Iris pigment epithelial cell (primary cell): ENCODE measurements around the gene PRR16.
A peak's percentile ranks its signal among the peaks of the same experiment; 100 is the strongest.

Source experiments
- DNase-seq: peaks from one replicate; pipeline ENCODE4 v3.0.0-alpha.2; 2011; ENCODE audit warnings: low read depth

Gene PRR16

DNA sequence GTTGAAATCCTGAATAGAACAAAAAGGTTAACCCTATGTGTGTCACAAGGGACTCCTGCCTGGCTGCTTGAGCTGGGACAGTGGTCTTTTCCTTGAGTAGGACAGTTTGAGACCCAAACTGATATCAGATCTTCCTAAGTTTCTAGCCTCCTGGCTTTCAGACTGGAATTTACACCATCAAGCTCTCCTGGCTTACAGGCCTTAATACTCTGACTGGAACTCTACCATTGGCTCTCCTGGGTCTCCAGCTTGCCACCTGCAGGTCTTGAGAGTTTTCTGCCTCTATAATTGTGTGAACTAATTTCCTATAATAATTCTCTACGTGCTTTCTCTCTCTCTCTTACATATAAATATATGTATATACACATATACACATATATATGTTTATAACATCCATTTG lies 112.5 kb downstream of the PRR16 start:
- no peak for DNase-seq

GRCh38 chr5:120582635-120583034 lies 118.5 kb downstream of the PRR16 start:
- DNase-seq = no peak

GRCh38 chr5:120586646-120587045 lies 122.5 kb downstream of the PRR16 start:
- no peak for DNase-seq

- no peak for DNase-seq
Measured at GRCh38 chr5:120591911-120592310, 127.8 kb downstream of the PRR16 start.

- peak; percentile 97 for DNase-seq
Measured at GRCh38 chr5:120599576-120599975, 135.5 kb downstream of the PRR16 start.

DNA sequence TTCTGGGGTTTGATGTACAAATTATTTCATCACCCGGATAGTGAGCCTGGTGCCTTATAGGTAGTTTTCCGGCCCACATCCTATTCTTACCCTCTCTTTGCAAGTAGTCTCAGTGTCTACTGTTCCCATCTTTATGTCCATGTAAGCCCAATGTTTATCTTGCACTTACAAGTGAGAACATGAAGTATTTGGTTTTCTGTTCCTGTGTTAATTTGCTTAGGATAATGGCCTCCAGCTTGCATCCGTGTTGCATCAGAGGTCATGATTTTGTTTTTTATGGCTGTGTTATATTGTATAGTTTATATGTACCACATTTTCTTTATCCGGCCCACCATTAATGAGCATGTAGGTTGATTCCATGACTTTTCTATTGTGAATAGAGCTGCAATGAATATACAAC lies 136.5 kb downstream of the PRR16 start:
- DNase-seq = no peak

DNA sequence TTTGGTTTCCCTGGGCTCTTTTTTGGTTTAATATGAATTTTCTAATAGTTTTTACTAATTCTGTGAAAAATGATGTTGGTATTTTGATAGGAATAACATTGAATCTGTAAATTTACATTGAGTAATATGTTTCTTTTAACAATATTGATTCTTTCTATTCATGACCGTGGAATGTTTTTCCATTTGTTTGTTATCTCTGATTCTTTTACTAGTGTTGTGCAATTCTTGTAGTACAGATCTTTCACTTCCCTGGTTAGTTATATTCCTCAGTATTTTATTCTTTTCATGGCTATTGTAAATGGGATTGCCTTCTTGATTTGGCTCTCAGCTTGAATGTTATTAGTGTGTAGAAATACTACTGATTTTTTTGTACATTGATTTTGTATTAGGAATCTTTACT lies 137.9 kb downstream of the PRR16 start:
- no peak for DNase-seq

DNA sequence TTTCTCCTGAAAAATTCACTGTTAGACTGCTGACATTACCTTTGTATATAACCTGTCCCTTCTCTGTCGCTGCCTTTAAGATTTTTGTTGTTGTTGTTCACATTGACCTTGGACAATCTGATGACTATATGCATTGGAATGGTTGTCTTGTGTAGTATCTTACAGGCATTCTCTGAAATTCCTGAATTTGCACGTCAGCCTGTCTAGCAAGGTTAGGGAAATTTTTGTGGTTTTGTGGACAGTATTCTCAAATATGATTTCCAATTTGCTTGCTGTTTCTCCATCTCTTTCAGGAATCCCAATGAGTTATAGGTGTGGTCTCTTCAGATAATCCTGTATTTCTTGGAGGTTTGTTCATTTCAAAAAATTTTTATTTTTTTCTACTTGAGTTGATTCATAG lies 140.8 kb downstream of the PRR16 start:
- peak; percentile 98 for DNase-seq

GRCh38 chr5:120605325-120606079 lies 141.4 kb downstream of the PRR16 start:
- DNase-seq = peak; percentile 39

- peak; percentile 57 for DNase-seq
Measured at GRCh38 chr5:120609570-120609969, 145.5 kb downstream of the PRR16 start.

DNA sequence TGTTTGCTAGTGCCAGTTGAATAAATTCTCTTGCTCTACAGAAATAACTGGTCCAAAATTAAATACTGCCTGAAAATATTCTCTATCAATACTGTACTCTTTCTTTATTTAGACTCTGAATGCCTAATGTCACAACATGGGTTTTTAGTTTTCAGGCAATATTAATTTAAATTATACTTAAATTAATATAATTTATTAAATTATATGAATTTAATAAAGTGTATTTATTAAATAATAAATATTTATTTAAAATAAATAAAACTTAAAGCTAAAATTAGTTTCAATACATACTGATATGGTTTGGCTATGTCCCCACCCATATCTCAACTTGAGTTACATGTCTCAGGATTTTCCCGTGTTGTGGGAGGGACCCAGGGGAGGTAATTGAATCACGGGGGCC lies 146.0 kb downstream of the PRR16 start:
- no peak for DNase-seq

DNA sequence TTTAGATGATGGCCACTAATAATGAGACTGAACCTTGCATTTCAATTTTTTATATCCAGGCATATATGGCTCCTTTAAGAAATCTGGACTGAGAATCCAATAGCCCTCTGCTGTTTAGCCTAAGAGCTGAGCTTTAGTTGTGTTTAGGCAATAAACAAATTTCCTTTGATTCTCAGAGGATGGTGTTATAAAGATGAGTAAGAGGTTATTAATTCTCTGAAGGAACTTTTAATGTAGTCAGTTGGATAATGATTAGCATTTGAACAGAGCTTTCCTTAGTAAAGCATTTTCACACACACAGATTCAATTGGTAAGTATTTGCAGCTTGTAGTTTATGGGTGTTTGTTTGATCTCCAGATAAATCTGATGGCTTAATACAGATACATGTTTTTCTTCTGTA lies 149.6 kb downstream of the PRR16 start:
- DNase-seq = peak; percentile 30

DNA sequence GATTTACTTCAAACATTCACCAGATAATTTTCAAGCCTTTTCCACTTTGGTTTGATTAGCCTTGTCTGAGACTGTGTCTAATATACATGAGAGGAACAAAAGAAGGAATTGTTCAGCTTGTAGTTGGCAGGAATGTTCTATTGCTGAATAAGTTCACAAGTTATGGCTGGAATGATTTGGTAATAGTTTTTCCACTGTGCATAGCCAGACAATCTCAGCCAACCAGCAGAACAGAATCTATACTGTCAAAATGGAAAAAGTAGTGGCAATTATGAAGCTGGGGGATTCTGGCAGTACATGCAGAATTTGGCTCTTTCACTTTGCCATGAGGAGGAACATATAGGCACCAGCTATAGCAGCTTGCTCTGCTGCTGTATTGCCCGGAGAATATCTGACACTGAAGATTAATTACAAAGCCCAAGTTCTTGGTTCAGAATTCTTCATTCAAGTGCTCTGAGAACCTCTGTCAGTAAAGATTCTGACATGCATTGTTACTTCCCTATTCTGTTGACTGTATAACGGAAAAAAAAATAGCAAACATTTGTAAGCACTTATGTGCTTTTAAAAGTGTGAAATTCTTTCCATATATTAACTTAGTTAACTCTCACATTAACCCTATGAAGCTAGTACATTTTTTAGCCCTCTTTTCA lies 150.6 kb downstream of the PRR16 start:
- DNase-seq = peak; percentile 87

- DNase-seq = peak; percentile 96
Measured at GRCh38 chr5:120615967-120616645, 152.0 kb downstream of the PRR16 start.

GRCh38 chr5:120621339-120621738 lies 157.2 kb downstream of the PRR16 start:
- DNase-seq = no peak

DNA sequence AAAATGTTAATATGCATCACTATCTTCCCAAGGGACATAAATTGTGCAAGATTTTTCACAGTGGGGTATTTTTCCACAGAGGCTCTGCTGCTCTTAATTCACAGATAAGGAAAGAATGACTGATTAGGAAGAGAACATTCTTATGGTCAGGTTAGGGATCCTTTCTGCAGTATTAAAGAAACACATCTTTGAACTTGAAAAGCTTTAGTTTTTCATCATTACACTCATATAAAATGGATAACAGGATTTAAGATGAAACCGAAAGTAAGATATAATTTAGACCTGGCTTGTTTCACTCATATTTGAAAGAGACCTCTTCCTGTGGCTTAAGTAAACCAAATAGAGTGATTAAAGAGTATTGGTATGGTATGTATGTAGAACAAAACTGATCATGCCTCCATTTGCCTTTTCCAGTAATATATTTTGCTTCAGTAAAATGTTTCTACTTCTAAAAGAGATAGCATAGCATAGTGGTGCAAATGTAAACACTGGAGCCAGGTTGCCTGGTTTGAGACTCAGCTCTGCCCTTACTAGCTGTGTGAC lies 160.0 kb downstream of the PRR16 start:
- DNase-seq = peak; percentile 83

DNA sequence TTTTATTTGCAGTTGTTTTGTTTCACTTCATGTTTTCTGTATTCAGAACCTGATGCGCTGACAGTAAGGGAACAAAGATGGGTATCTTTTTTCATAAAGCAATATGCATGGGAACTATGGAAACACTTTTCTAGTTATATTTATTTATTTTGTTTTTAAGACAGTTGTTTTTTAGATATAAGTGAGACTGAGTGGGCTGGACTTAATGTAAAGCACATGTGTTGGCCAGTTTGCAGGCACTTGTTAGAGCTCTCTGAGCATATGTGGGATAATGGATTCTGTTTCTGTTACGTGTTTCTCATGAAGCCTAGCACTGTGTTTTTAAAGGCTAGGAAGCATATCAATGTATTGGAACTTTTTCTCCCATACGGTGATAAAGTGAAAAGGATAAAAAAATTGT lies 164.1 kb downstream of the PRR16 start:
- no peak for DNase-seq

DNA sequence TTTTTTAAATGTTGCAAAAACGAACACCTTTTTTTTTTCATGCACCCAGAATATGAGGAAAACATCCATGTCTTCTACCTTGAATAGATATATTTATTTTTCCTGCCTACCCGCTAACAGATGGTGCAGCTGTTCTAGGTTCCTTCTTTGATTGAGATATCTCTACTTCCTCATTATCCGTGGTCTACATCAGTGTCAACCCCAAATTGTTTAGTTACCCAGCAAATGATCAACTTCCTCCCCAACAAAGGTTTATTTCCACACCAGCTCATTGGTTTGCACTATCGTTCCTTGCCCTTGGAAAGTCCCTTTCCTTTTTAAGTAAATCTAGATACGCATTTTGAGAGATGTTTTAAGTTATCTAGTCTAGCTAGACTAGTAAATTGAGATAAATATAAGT lies 166.4 kb downstream of the PRR16 start:
- DNase-seq = no peak

DNA sequence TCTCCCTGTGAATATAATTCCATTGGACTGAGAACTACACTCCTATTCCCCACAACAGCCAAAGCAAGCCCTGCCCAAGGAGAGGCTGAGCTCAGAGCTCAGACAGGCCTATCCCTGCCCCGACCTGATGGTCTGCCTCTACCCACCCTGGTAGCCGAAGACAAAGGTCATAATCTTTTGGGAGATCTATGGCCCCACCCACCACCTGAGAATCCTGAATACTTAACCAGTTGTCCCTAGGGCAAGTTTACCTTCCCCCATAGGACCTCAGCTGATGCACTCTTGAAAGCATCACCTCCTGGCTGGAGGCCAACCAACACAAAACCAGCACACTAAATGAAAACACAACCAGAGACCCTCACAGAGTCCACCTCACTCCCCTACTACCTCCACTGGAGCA lies 167.5 kb downstream of the PRR16 start:
- DNase-seq = no peak

DNA sequence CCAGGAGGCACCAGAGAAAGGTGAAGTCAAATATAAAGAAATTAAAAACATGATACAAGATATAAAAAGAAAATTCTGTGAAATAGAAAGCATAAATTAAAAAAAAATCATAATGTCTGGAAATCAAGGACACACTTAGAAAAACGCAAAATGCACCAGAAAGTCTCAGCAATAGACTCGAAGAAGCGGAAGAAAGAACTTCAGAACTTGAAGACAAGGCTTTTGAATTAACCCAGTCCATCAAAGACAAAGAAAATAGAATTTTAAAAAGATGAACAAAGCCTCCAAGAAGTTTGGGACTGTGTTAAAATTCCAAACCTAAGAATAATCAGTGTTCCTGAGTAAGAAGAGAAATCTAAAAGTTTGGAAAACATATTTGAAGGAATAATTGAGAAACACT lies 168.3 kb downstream of the PRR16 start:
- no peak for DNase-seq

DNA sequence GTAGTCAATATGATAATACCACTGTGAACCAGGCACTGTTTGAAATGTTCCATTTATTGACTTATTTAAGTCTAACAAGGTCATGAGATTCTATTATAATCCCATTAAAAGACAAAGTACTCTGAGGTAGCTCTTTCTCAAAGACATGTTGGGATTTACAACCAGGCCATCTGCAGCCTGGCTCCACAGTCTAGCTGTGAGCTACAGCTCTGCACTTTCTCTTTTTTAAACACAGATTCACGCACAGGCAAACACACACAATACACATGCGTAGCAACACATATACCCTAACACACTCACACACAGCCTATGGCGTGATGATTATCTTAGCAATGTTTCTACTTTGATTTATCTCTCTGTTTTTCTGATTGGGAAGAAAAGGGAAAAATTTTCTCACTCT lies 174.3 kb downstream of the PRR16 start:
- no peak for DNase-seq

GRCh38 chr5:120640778-120641177 lies 176.7 kb downstream of the PRR16 start:
- DNase-seq = no peak

DNA sequence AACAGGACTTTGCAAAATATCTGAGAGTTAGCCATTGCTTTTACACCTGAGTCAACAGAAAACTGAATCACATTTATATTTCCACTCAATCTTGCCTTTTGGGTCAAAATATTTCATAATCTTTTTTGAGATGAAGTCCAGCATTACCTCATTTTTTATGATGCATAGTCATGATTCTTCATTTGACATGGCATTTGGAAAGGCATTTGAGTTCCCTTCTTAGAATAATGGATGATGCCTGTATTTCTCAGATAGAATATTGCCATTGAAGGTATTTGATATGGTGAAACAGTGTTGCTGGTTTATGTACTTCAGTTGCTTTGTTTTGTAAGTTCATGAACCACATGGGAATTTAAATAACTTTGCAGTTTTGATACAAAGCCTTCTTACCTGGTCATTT lies 180.4 kb downstream of the PRR16 start:
- DNase-seq = peak; percentile 25
